GM12874 (cell line): ENCODE measurements around the gene PAQR7.

Experiments used
- CTCF ChIP-seq: IDR thresholded peaks from 2 replicates; pipeline ENCODE4 v1.5.1; 2011; ENCODE audit warnings: low read depth, mild to moderate bottlenecking, control low read depth, low read length, moderate library complexity; ENCODE audit not compliant: insufficient read depth

PAQR7 gene

GRCh38 chr1:25848531-25848930, 27.0 kb downstream of the PAQR7 start:
- TF ChIP-seq CTCF, result no peak

- TF ChIP-seq CTCF, result no peak
Measured at GRCh38 chr1:25847929-25848328, 27.6 kb downstream of the PAQR7 start.

- TF ChIP-seq CTCF, result no peak
Measured at GRCh38 chr1:25845664-25846063, 29.8 kb downstream of the PAQR7 start.

GRCh38 chr1:25844536-25845337, 30.8 kb downstream of the PAQR7 start:
- no peak for TF ChIP-seq CTCF

- no peak for TF ChIP-seq CTCF
Measured at GRCh38 chr1:25843483-25843882, 32.0 kb downstream of the PAQR7 start.

- TF ChIP-seq CTCF, result peak; percentile 33; the same call in 1 of the 2 replicates
Measured at GRCh38 chr1:25837262-25837875, 38.1 kb downstream of the PAQR7 start.

- TF ChIP-seq CTCF, result no peak
Measured at GRCh38 chr1:25836695-25837094, 38.8 kb downstream of the PAQR7 start.
